GM21786 (cell line): ENCODE measurements around the gene PRM2.
"Not testable (repeated sequence)": the region's sequence is repeated elsewhere in the genome, so short reads cannot be mapped to it uniquely, and the experiment has no call there.

ENCODE experiments used
- ATAC-seq: cut with Tn5 transposase; IDR thresholded peaks from one replicate; pipeline ENCODE4 v1.9.1; 2021; ENCODE audit not compliant: unreplicated experiment

Gene PRM2

GRCh38 chr16:11307639-11308492, 31.6 kb upstream of the PRM2 start:
- ATAC-seq: no peak

- no peak for ATAC-seq
Observed at GRCh38 chr16:11306997-11307638, 30.8 kb upstream of the PRM2 start.

DNA sequence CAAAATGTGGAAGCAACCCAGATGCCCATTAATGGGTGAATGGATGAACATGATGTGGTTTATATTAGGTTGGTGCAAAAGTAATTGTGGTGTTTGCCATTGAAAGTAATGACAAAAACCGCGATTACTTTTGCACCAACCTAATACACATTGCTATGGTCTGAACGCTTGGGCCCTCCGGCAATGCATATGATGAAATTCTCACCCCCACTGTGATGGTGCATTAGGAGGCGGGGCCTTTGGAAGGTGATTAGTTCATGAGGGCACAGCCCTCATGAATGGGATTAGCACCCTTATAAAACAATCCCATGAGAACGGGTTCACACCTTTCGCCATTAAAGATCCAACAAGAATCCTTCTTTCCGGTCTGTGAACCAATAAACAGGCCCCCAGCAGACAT, 30.1 kb upstream of the PRM2 start:
- no peak for ATAC-seq

DNA sequence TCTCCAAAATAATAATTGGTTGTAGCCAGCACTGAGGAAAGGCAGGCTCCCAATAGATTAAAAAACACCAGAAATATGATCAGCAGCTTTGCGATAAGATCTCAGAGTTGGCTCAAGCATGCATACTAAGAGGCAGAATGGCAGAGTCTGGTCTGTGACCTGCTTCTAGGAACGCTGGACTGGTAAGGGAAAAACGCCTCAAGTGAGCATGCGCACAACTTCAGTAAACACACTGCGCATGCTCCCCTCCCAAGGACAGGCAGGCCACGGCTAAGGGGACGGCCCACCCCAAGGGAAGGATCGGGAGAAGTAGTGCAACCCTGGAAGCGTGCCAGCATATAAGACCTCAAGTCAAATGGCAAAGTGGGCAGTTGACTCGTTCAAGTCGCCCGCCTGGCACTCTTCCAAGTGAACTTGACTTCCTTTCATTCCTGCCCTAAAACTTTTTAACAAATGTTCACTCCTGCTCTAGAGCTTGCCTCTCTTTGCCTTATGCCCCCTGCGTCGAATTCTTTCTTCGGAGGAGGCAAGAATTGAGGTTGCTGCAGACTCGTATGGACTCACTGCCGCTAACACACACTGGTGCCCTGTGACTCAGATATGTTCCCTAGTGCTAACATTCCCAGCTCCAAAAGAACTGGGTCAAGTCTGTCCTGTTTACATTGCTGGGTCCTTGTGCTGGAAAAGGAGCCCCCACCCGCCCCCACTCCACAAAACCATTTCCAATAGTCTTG, 27.3 kb upstream of the PRM2 start:
- ATAC-seq: no peak

GRCh38 chr16:11302977-11303376, 26.7 kb upstream of the PRM2 start:
- ATAC-seq: no peak

- no peak for ATAC-seq
Observed at GRCh38 chr16:11301645-11302501, 25.6 kb upstream of the PRM2 start.

DNA sequence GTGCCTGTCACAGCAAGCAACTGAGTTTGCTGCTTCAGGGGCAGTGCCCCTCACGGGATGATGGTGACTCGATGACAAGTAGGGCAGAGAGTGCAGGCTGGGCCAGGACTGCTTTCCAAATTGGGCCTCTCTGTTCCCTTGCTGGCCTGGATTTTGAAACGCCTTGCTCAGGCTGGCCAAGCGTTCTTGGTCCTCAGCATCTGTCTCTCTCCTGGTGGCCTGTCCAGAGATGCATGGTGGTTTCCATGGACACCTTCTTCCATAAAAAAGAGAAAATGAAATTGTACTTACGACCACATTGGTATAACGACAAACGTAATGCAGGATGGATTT, 24.2 kb upstream of the PRM2 start:
- ATAC-seq: no peak

DNA sequence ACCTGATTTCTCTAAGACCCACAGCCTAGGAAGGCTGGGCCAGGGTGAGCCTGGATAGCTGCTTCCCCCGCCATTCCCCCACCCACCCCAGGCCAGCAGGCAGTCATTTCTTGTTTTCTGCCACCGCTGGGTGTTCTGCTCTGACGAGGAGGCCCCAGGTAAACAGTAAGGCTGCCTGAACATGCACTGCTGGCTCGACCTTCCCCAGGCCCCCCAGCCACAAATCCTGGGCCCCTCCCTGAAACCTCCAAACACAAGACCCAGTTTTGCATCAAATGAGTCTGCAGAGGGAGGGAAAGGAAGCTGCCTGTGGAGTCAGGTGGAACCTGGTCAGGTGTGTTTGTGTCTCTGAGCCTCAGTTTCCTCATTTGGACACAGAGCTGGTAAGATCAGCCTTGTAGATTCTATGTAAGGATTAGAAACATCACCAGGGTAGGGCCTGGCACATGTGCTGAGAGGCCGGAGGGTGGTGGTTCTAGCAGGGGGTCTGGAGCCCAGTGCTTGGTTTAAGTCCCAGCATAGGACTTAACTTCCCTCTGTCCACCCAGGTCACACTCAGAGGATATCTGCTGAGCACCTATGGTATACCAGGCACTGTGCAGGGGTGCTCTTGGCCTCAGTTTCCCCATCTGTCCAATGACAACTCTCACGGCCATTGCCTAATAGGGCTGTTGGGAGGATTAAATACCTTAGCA, 23.7 kb upstream of the PRM2 start:
- no peak for ATAC-seq

- not testable (repeated sequence) for ATAC-seq
Observed at GRCh38 chr16:11298950-11299547, 22.8 kb upstream of the PRM2 start.

- no peak for ATAC-seq
Observed at GRCh38 chr16:11298143-11298900, 22.0 kb upstream of the PRM2 start.

DNA sequence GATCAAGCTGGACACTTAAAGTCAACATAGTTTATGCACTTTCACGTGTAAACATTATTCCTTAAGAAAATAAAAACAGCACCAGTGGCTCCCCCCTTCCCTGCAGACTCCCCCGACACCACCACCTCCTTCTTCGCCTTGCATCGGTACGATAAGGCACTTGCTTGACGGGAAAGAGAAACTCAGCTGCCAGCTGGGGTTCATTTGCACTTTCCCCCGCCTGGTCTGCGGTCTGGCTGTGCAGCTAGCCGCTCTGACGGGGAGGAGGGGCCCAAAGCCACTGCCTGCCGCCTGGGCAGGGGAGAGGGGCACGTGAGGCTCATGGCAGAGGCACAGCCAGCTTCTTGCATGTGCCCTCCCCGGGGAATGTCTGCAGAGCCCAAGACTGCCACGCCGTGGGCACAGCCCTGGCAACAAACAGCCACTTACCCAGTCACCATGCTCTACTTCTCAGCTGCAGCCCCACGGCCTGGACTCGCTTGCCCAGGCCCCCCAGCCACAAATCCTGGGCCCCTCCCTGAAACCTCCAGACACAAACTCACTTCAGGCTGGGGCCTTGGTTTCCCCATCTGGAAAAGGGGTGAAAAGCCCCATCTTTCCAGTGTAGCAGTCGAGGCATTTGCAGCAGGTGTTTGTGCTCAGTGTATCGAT, 21.3 kb upstream of the PRM2 start:
- ATAC-seq: peak; percentile 80

DNA sequence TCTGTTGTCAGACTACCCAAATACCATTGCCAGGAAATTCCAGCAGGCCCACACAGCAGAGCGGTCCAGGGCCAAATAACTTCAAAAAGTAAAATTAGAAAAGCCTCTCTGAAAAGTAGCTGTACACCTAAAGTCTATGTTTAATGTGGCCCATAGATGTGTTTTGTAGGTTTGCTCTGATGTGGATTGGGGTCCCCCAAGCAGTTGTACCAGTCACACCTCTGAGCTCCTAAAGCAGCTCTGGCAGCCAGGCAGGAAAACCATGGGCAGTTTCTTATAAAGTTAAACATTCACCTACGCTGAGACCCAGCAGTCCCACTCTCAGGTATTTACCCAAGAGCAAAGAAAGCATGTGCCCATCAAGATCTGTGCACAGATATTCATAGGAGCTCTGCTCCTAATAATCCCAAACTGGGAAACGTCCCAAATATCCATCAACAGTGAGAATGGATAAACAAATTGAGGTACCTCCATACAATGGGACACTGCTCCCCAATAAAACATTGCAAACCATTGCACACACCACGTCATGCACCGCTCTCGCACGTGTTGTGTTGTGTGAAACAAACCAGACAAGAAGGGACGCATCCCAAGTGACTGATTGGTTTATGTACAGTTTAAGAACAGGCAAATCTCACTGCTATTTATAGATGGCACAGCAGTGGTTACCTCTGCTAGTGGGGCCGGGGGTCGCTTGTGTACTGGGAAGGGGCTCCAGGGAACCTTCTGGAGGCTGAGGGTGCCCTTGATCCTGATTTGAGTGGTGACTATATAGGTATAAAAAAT, 20.6 kb upstream of the PRM2 start:
- no peak for ATAC-seq

DNA sequence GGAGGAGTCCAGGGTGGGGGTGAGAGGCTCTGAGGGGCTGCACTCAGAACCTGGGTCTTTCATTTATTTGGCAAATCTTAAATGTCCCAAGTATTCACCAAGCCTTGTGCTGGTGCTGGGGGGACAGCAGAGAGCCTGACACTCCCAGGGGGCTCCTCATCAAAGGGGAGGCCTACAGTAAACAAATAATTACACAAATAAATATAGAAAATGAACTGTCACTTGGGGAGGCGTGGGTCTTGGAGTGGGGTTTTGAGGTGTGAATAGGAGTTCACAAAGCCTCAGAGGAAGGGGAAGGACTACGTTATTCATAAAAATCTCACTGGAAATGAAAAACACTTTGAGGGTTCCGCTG, 20.0 kb upstream of the PRM2 start:
- no peak for ATAC-seq

- no peak for ATAC-seq
Observed at GRCh38 chr16:11295672-11296071, 19.4 kb upstream of the PRM2 start.

DNA sequence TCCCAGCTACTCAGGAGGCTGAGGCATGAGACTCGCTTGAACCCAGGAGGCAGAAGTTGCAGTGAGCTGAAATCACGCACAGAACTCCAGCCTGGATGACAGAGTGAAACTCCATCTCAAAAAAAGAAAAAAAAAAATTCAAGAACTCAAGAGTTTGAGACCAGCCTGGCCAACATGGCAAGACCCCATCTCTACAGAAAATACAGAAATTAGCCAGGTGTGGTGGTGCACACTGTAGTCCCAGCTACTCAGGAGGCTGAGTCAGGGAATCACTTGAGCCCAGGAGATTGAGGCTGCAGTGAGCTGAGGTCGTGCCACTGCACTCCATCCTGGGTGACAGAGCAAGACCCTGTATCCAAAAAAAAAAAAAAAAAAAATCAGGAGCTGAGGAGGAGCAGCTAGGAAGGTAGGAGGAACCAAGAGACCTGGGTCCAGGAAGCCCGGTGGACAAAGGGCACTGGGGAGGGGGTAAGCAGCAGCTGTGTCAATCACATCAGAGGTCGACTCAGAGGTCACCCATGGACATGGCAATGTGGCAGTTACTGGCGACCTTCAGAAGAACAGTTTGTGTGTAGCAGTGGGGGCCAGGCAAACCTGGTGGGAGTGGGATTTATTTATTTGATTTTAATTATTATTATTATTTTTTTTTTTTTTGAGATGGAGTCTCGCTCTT, 15.9 kb upstream of the PRM2 start:
- ATAC-seq: no peak

DNA sequence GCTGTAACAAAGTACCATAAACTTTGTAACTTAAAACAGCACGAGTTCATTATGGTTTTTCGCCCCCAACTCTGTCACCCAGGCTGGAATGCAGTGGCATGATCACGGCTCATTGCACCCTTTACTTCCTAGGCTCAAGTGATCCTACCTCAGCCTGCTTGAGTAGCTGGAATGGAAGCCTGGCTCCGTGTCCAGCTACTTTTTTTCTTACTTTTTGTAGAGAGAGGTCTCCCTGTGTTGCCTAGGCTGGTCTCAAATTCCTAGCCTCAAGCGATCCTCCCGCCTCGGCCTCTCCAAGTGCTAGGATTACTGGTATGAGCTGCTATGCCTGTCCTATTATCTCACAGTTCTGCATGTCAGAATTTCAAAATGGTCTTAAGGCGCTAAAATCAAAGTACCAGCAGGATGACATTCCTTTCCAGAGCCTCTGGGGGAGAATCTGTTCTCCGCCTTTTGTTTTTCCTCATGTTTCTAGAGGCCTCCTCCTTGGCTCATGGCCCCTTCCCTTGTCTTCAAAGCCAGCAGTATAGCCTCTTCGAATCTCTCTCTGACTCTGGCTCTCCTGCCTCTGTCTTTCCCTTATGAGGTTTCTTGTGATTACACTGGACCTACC, 14.9 kb upstream of the PRM2 start:
- ATAC-seq: no peak
